Activated CD4-positive, alpha-beta T cell treated with anti-CD3 and anti-CD28 coated beads, Interleukin-2, amount 10 ng/mL, durations not matched to agents 24 days and 14 days (primary cell): Measurements from ENCODE around the gene C19orf81. TPM values are rescaled to one million over a fixed set of nuclear protein-coding genes. Genes with fewer than 3 reads are reported as not detected.

Experiments used
- DNase-seq: peaks from one replicate; pipeline ENCODE4 v3.0.0; 2022
- H3K27ac Mint-ChIP-seq: one replicate; pipeline ENCODE4 v1.8.0; 2022; ENCODE audit warnings: mild to moderate bottlenecking, mixed read lengths
- H3K27me3 Mint-ChIP-seq: one replicate; pipeline ENCODE4 v1.8.0; 2022; ENCODE audit warnings: mixed read lengths
- H3K36me3 Mint-ChIP-seq: one replicate; pipeline ENCODE4 v1.8.0; 2022; ENCODE audit warnings: low read depth, mild to moderate bottlenecking, mixed read lengths
- H3K4me1 Mint-ChIP-seq: one replicate; pipeline ENCODE4 v1.8.0; 2021; ENCODE audit warnings: mixed read lengths
- H3K4me3 Mint-ChIP-seq: one replicate; pipeline ENCODE4 v1.8.0; 2022; ENCODE audit warnings: mild to moderate bottlenecking, moderate library complexity, mixed read lengths
- H3K9me3 Mint-ChIP-seq: one replicate; pipeline ENCODE4 v1.8.0; 2021; ENCODE audit warnings: mixed read lengths
- intact Hi-C: fragments of 100-400 bp; cut with micrococcal nuclease; formaldehyde crosslinking; loops from one replicate; pipeline ENCODE4 v1.15.1; 2023
- total RNA-seq: library from RNA; stranded (reverse); gene quantifications from 2 replicates; pipeline ENCODE4 v1.2.3, GENCODE V29; 2022

Gene C19orf81
- total RNA-seq, 1 donor from 2014 or later, result 0.98 TPM

GRCh38 chr19:50639121-50640112, 9.8 kb upstream of the C19orf81 start, which contains the start of gene SYT3:
Gene SYT3, minus strand, starts transcription at chr19:50639881. Its CDS starts 2,470 bp downstream, at chr19:50637411.
- peaks cover 6% of the 10 kb centered on the region for H3K36me3 Mint-ChIP-seq
- intact Hi-C loops, result no loop called here

GRCh38 chr19:50640368-50640767, 8.9 kb upstream of the C19orf81 start:
- intact Hi-C loops, result no loop called here
- H3K36me3 Mint-ChIP-seq, result peaks cover 6% of the 10 kb centered on the region
- H3K27ac Mint-ChIP-seq, result no peak overlapping the region
- H3K9me3 Mint-ChIP-seq, result peaks cover 12% of the 10 kb centered on the region
- H3K27me3 Mint-ChIP-seq, result peaks cover 33% of the 10 kb centered on the region
- peaks cover 6% of the 10 kb centered on the region for H3K4me1 Mint-ChIP-seq
- H3K4me3 Mint-ChIP-seq, result no peak overlapping the region
- DNase-seq, result no peak

More at GRCh38 chr19:50639121-50640112, 9.8 kb upstream of the C19orf81 start, which contains the start of gene SYT3:
- Mint-ChIP-seq H3K27me3 (peaks cover 33% of the 10 kb centered on the region), H3K4me1 (peaks cover 6% of the 10 kb centered on the region), H3K27ac (no peak within 1 kb of the TSS), H3K9me3 (peaks cover 14% of the 10 kb centered on the region), H3K4me3 (peak within 1 kb of the TSS; percentile 64)
- peak; percentile 69 for DNase-seq

- Mint-ChIP-seq H3K4me1 (no peaks in the 10 kb centered on the region), H3K27ac (no peak overlapping the region), H3K27me3 (peaks cover 10% of the 10 kb centered on the region), H3K9me3 (no peaks in the 10 kb centered on the region), H3K36me3 (no peaks in the 10 kb centered on the region), H3K4me3 (no peak overlapping the region)
- no peak for DNase-seq
- intact Hi-C loops, result no loop called here
Measured at GRCh38 chr19:50644315-50644915, 4.8 kb upstream of the C19orf81 start.

GRCh38 chr19:50645107-50645506, 4.1 kb upstream of the C19orf81 start:
- H3K4me3 Mint-ChIP-seq, result no peak overlapping the region
- DNase-seq, result no peak
- H3K27me3 Mint-ChIP-seq, result peaks cover 6% of the 10 kb centered on the region
- intact Hi-C loops, result no loop called here
- H3K4me1 Mint-ChIP-seq, result peaks cover 2% of the 10 kb centered on the region
- no peak overlapping the region for H3K27ac Mint-ChIP-seq
- H3K36me3 Mint-ChIP-seq, result no peaks in the 10 kb centered on the region
- no peaks in the 10 kb centered on the region for H3K9me3 Mint-ChIP-seq

GRCh38 chr19:50646074-50646807, 3.0 kb upstream of the C19orf81 start:
- Mint-ChIP-seq H3K4me1 (peaks cover 2% of the 10 kb centered on the region), H3K36me3 (no peaks in the 10 kb centered on the region), H3K27me3 (no peaks in the 10 kb centered on the region), H3K9me3 (no peaks in the 10 kb centered on the region), H3K4me3 (no peak overlapping the region), H3K27ac (no peak overlapping the region)
- no peak for DNase-seq
- intact Hi-C loops, result no loop called here

- DNase-seq, result no peak
- Mint-ChIP-seq H3K27ac (no peak overlapping the region), H3K36me3 (no peaks in the 10 kb centered on the region), H3K4me1 (peaks cover 2% of the 10 kb centered on the region), H3K4me3 (no peak overlapping the region), H3K9me3 (no peaks in the 10 kb centered on the region), H3K27me3 (no peaks in the 10 kb centered on the region)
- intact Hi-C loops, result no loop called here
Measured at GRCh38 chr19:50647879-50648615, 1.2 kb upstream of the C19orf81 start.

GRCh38 chr19:50648659-50649058, 586 bp upstream of the C19orf81 start:
- intact Hi-C loops, result no loop called here
- Mint-ChIP-seq H3K27me3 (peaks cover 3% of the 10 kb centered on the region), H3K4me3 (no peak overlapping the region), H3K36me3 (no peaks in the 10 kb centered on the region), H3K4me1 (peaks cover 2% of the 10 kb centered on the region), H3K9me3 (no peaks in the 10 kb centered on the region), H3K27ac (no peak overlapping the region)
- no peak for DNase-seq

- Mint-ChIP-seq H3K4me1 (peaks cover 2% of the 10 kb centered on the region), H3K27me3 (peaks cover 10% of the 10 kb centered on the region), H3K36me3 (no peaks in the 10 kb centered on the region), H3K27ac (no peak overlapping the region), H3K9me3 (peaks cover 7% of the 10 kb centered on the region), H3K4me3 (no peak overlapping the region)
- DNase-seq, result no peak
- intact Hi-C loops, result no loop called here
Measured at GRCh38 chr19:50651174-50651573, 1.9 kb downstream of the C19orf81 start.

GRCh38 chr19:50652722-50653121, 3.5 kb downstream of the C19orf81 start:
- peaks cover 17% of the 10 kb centered on the region for H3K27me3 Mint-ChIP-seq
- no peak for DNase-seq
- H3K4me1 Mint-ChIP-seq, result peaks cover 7% of the 10 kb centered on the region
- no peak overlapping the region for H3K27ac Mint-ChIP-seq
- H3K36me3 Mint-ChIP-seq, result peaks cover 2% of the 10 kb centered on the region
- no peak overlapping the region for H3K4me3 Mint-ChIP-seq
- intact Hi-C loops, result no loop called here
- peaks cover 13% of the 10 kb centered on the region for H3K9me3 Mint-ChIP-seq

- Mint-ChIP-seq H3K36me3 (peaks cover 6% of the 10 kb centered on the region), H3K4me1 (peaks cover 17% of the 10 kb centered on the region), H3K27me3 (peaks cover 27% of the 10 kb centered on the region), H3K4me3 (no peak overlapping the region), H3K9me3 (peaks cover 22% of the 10 kb centered on the region), H3K27ac (no peak overlapping the region)
- intact Hi-C loops, result no loop called here
- DNase-seq, result no peak
Measured at GRCh38 chr19:50654882-50655281, 5.6 kb downstream of the C19orf81 start.

GRCh38 chr19:50657222-50657669, 8.0 kb downstream of the C19orf81 start:
- intact Hi-C loops, result no loop called here
- H3K36me3 Mint-ChIP-seq, result peaks cover 6% of the 10 kb centered on the region
- peaks cover 15% of the 10 kb centered on the region for H3K4me1 Mint-ChIP-seq
- peaks cover 22% of the 10 kb centered on the region for H3K9me3 Mint-ChIP-seq
- peaks cover 38% of the 10 kb centered on the region for H3K27me3 Mint-ChIP-seq
- peak overlapping the region; percentile 9 for H3K27ac Mint-ChIP-seq
- H3K4me3 Mint-ChIP-seq, result peak overlapping the region; percentile 86
- no peak for DNase-seq

- Mint-ChIP-seq H3K4me3 (peak overlapping the region; percentile 86), H3K27me3 (peaks cover 38% of the 10 kb centered on the region), H3K9me3 (peaks cover 22% of the 10 kb centered on the region), H3K27ac (peak overlapping the region; percentile 90), H3K4me1 (peaks cover 15% of the 10 kb centered on the region), H3K36me3 (peaks cover 6% of the 10 kb centered on the region)
- intact Hi-C loops, result loop anchor here (2.0 kb wide), 1 partner anchor 121 kb away; no protein-coding TSS in a partner anchor
- DNase-seq, result peak; percentile 90
Measured at GRCh38 chr19:50657712-50658440, 8.6 kb downstream of the C19orf81 start.
